Glomerular visceral epithelial cell (primary cell): Measurements from ENCODE around the gene SF3B1.
"Not testable (repeated sequence)": the region's sequence is repeated elsewhere in the genome, so short reads cannot be mapped to it uniquely, and the experiment has no call there.

Experiments
- DNase-seq: peaks from one replicate; pipeline ENCODE4 v3.0.0-alpha.2; 2016; ENCODE audit errors: extremely low spot score

Gene SF3B1

GRCh38 chr2:197434541-197435513 lies at the start of gene SF3B1:
TSS of gene SF3B1 (minus strand) at chr2:197435028. CDS start at chr2:197434999, 29 bp downstream.
- peak; percentile 99 for DNase-seq

- DNase-seq = not testable (repeated sequence)
These were observed 49.4 kb upstream of the SF3B1 start for GRCh38 chr2:197484248-197484647.

- no peak for DNase-seq
These were observed 45.6 kb upstream of the SF3B1 start for GRCh38 chr2:197480165-197481036.

GRCh38 chr2:197477797-197478196 lies 43.0 kb upstream of the SF3B1 start:
- DNase-seq = no peak

- no peak for DNase-seq
These were observed 37.3 kb upstream of the SF3B1 start for GRCh38 chr2:197472166-197472565.

- peak; percentile 21 for DNase-seq
These were observed 29.3 kb upstream of the SF3B1 start for GRCh38 chr2:197464175-197464574.

GRCh38 chr2:197461057-197461456 lies 26.2 kb upstream of the SF3B1 start:
- no peak for DNase-seq

- no peak for DNase-seq
These were observed 25.8 kb upstream of the SF3B1 start for GRCh38 chr2:197460649-197461048.

- no peak for DNase-seq
These were observed 20.6 kb upstream of the SF3B1 start for GRCh38 chr2:197455428-197455827.

GRCh38 chr2:197454923-197455322 lies 20.1 kb upstream of the SF3B1 start:
- DNase-seq = no peak

- DNase-seq = no peak
These were observed 19.1 kb upstream of the SF3B1 start for GRCh38 chr2:197453914-197454398.

- DNase-seq = peak; percentile 100
These were observed 18.5 kb upstream of the SF3B1 start, which contains the start of gene COQ10B for GRCh38 chr2:197453123-197453913. TSS of gene COQ10B (plus strand) at chr2:197453552. CDS start at chr2:197453561, 9 bp downstream.

- no peak for DNase-seq
These were observed 17.9 kb upstream of the SF3B1 start for GRCh38 chr2:197452754-197453122.

- DNase-seq = not testable (repeated sequence)
These were observed 16.1 kb upstream of the SF3B1 start for GRCh38 chr2:197450935-197451358.

GRCh38 chr2:197450465-197450864 lies 15.6 kb upstream of the SF3B1 start:
- no peak for DNase-seq

- DNase-seq = no peak
These were observed 12.0 kb upstream of the SF3B1 start for GRCh38 chr2:197446844-197447243.

GRCh38 chr2:197445746-197446145 lies 10.9 kb upstream of the SF3B1 start:
- DNase-seq = no peak

GRCh38 chr2:197442857-197443256 lies 8.0 kb upstream of the SF3B1 start:
- no peak for DNase-seq

GRCh38 chr2:197437380-197437779 lies 2.6 kb upstream of the SF3B1 start:
- DNase-seq = no peak

- no peak for DNase-seq
These were observed 981 bp upstream of the SF3B1 start for GRCh38 chr2:197435598-197436420.
